Lower leg skin (tissue), 4 donors: ENCODE results near the gene EPSTI1. TPM values are rescaled to one million over a fixed set of nuclear protein-coding genes. Genes with fewer than 3 reads are reported as not detected.

ENCODE experiments used
- DNase-seq, 2 donors: peaks; one replicate each; pipeline ENCODE4 v3.0.0-alpha.2; 2019; ENCODE audit warnings: low spot score in 2 of 2
- H3K4me3 ChIP-seq: fragments of 200-600 bp; sonication (generic); 2 replicates; pipeline ENCODE4 v1.5.1; 2017; ENCODE audit warnings: mild to moderate bottlenecking, low read depth; ENCODE audit not compliant: poor library complexity, severe bottlenecking
- POLR2A ChIP-seq, 2 donors: fragments of 450-650 bp; IDR thresholded peaks; one replicate each; pipeline ENCODE4 v1.6.1; 2016 to 2017; ENCODE audit warnings: antibody characterized with exemption in 2 of 2, mild to moderate bottlenecking in 1 of 2, moderate library complexity in 1 of 2
- WGBS, 2 donors: methylation state at CpG; one replicate each; pipeline ENCODE4 v1.1.5; 2018; 5-methylcytosine and 5-hydroxymethylcytosine counted together
- intact Hi-C: fragments of 100-400 bp; cut with DNase I; formaldehyde crosslinking; loops from one replicate; pipeline ENCODE4 v1.15.0; 2023; ENCODE audit warnings: low total_unique reads
- total RNA-seq, 4 donors: library from RNA; depleted of rRNA; stranded (reverse); fragments of >200 nt; gene quantifications; one replicate each; pipeline ENCODE4 v1.1.0, GENCODE V29; 2016
- TF ChIP-seq, protein P1 (sequence below), 3 donors: fragments of 450-650 bp; IDR thresholded peaks; one replicate each; pipeline ENCODE4 v1.5.1; 2016; ENCODE audit warnings: antibody characterized with exemption in 3 of 3, mild to moderate bottlenecking in 3 of 3, moderate library complexity in 2 of 3

EPSTI1 gene
- total RNA-seq, 4 donors from 2014 or later, result 0.79 to 4.8 (median 0.91) TPM; not detected in 1

DNA sequence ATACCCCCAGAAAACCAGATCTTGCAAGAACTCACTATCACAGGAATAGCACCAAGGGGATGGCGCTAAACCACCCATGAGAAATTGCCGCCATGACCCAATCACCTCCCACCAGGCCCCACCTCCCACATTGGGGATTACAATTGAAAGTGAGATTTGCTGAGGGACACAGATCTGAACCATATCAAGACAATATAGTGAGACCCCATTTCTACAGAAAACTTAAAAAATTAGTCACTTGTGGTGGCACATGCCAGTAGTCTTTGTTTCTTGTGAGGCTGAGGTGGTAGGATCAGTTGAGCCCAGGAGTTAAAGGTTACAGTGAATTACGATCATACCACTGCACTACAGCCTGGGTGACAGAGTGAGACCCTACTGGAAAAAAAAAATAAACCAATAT is 41.0 kb upstream of the EPSTI1 start:
- 95 to 97% methylated on average over 3 of the region's 3 CpGs for WGBS, 2 donors
- H3K4me3 ChIP-seq, result no peak overlapping the region
- no peak for DNase-seq
- intact Hi-C loops, result no loop called here
- TF ChIP-seq, protein P1, sequence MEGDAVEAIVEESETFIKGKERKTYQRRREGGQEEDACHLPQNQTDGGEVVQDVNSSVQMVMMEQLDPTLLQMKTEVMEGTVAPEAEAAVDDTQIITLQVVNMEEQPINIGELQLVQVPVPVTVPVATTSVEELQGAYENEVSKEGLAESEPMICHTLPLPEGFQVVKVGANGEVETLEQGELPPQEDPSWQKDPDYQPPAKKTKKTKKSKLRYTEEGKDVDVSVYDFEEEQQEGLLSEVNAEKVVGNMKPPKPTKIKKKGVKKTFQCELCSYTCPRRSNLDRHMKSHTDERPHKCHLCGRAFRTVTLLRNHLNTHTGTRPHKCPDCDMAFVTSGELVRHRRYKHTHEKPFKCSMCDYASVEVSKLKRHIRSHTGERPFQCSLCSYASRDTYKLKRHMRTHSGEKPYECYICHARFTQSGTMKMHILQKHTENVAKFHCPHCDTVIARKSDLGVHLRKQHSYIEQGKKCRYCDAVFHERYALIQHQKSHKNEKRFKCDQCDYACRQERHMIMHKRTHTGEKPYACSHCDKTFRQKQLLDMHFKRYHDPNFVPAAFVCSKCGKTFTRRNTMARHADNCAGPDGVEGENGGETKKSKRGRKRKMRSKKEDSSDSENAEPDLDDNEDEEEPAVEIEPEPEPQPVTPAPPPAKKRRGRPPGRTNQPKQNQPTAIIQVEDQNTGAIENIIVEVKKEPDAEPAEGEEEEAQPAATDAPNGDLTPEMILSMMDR (IDR thresholded peaks at IDR 0.05), result no peak
- no peak for TF ChIP-seq POLR2A (IDR thresholded peaks at IDR 0.05)

DNA sequence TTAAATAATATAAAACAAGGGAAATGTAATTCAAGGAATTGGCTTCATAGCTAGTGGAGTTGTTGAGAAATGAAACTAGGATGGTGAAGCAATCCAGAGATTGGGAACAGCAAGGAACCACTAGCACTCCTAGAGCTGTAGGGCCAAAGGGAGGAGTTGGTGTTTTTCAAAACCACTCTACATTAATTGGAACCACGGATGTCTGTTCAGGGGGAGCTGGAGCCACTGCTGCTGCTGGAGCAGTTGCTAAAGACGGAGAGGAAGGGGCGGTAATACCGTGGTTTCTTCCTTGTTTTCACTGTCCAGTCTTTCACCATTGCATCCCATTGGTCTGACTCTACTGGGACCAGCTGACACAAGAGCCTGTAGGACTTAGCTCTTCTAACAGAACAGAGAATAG is 39.8 kb upstream of the EPSTI1 start:
- WGBS, 2 donors, result 79 to 85% methylated on average over 4 of the region's 4 CpGs
- no peak for TF ChIP-seq POLR2A (IDR thresholded peaks at IDR 0.05)
- TF ChIP-seq, protein P1 (IDR thresholded peaks at IDR 0.05), result no peak
- intact Hi-C loops, result no loop called here
- no peak for DNase-seq
- no peak overlapping the region for H3K4me3 ChIP-seq

DNA sequence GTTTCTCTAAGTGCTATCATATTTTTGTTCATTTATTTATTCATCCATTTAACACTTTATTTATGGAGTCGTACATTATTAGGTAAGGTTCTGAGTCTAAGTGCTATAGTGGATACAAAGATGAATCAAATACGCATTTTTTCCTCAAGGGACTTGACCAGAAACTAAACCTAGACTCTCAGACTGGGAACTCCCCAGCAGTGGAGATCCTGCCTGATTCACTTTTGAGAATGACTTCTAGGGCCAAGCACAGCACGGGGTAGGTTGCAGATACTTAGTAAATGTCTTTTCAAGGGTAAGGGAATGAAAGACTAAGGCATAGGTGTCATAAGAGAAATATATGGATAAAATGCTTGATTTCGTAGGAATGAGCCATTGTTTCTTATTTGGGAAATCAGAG is 38.5 kb upstream of the EPSTI1 start:
- DNase-seq, result no peak
- no peak overlapping the region for H3K4me3 ChIP-seq
- WGBS, 2 donors, result 92 to 94% methylated on average over 4 of the region's 4 CpGs
- TF ChIP-seq, protein P1 (IDR thresholded peaks at IDR 0.05), result no peak
- TF ChIP-seq POLR2A (IDR thresholded peaks at IDR 0.05), result no peak
- intact Hi-C loops, result no loop called here

DNA sequence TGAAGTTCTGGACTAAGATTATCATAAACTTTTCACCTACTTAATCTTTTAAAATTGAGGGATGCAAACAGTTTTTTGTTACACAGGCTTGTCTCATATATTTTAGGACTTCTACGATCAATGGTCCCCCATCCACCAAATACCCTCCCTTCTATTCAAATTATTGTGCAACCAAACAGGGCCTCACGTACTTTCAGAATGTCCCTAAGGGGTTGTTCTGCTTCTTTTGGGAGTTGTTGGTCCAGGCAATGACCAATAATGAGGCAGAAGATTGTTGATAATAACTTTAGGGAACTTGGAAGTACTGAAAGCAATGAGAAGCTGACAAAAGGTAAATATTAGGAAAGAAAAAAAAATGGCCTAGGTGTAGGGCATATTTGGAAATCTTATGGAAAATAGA is 34.2 kb upstream of the EPSTI1 start:
- no peak overlapping the region for H3K4me3 ChIP-seq
- TF ChIP-seq, protein P1 (IDR thresholded peaks at IDR 0.05), result no peak
- no peak for TF ChIP-seq POLR2A (IDR thresholded peaks at IDR 0.05)
- intact Hi-C loops, result no loop called here
- no peak for DNase-seq
- 35 to 62% methylated on average over 2 of the region's 2 CpGs for WGBS, 2 donors

DNA sequence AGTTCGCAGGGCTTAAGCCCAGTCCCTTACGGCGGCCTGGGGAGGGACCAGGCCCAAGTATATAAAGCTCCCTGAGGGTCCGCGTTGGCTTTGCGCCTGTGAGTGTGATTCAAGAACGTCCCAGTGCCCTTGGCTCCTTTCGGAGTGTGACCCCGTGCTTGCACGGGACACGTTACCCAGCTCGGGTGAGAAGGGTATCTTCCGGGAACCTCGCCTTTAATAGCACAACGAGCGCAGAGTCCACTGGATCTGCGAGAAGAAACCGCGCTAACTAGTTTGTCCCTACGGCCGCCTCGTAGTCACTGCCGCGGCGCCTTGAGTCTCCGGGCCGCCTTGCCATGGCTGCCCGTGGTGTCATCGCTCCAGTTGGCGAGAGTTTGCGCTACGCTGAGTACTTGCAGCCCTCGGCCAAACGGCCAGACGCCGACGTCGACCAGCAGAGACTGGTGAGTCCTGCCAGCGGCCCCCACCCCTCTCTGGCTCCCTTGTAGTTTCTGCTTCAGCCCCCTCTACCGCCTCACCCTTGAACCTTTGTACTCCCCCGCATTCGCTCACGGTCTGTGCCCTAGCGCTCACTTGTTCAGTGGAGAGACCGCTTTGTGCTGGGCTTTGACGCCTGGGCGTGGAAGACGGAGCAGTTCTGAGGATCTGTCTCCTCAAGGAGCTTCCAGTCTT is 31.4 kb upstream of the EPSTI1 start, which contains the start of gene DNAJC15:
DNAJC15 (plus strand) TSS at position 298 of the 675 bp plus-strand sequence; CDS start at position 339, 41 bp downstream.
- intact Hi-C loops, result no loop called here
- 1 to 2% methylated on average over 46 to 48 of the region's 48 CpGs for WGBS, 2 donors
- peak; percentile 85 to 95 for DNase-seq
- H3K4me3 ChIP-seq, result peak within 1 kb of the TSS; percentile 89
- TF ChIP-seq, protein P1 (IDR thresholded peaks at IDR 0.05), result no peak
- no peak for TF ChIP-seq POLR2A (IDR thresholded peaks at IDR 0.05)

DNA sequence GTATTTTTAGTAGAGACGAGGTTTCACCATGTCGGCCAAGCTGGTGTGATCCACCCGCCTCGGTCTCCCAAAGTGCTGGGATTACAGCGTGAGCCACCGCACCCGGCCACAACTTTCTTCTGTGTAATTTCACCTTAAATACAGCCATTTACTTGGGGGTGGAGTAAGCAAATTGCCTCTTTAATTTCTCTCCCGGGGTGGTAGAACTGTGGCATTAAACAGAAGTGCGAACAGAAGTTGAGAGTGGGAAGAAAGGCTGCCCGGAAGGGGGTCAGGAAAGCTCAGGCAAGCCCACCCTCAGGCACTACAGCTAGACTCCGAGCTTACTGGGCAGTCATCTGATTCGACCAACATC is 30.9 kb upstream of the EPSTI1 start:
- WGBS, 2 donors, result 51 to 55% methylated on average over 12 of the region's 12 CpGs
- H3K4me3 ChIP-seq, result peak overlapping the region; percentile 89
- intact Hi-C loops, result no loop called here
- DNase-seq, result no peak
- TF ChIP-seq, protein P1 (IDR thresholded peaks at IDR 0.05), result no peak
- no peak for TF ChIP-seq POLR2A (IDR thresholded peaks at IDR 0.05)
